PC-9 (cell line): ENCODE measurements around the gene RBM15. TPM values are rescaled to one million over a fixed set of nuclear protein-coding genes. Genes with fewer than 3 reads are reported as not detected.

Experiments
- BruUV-seq: library from RNA; stranded (reverse); fragments of 400-500 nt; replicated peaks from 2 replicates; lab custom pipeline; 2021; lab: Mats Ljungman, UMichigan
- CTCF ChIA-PET: fragments of 300-600 bp; sonication (Branson Sonifier 250); formaldehyde crosslinking; loops from one replicate; lab custom pipeline; 2022; ENCODE audit warnings: antibody characterized with exemption; lab: Charles Lee
- POLR2A ChIA-PET: fragments of 300-600 bp; sonication (Branson Sonifier 250); formaldehyde crosslinking; loops from one replicate; lab custom pipeline; 2022; ENCODE audit warnings: antibody characterized with exemption; ENCODE audit not compliant: unreplicated experiment; lab: Charles Lee
- DNase-seq, 2 experiments: peaks; one replicate each; pipeline versions ENCODE4 v3.0.0 to v3.0.0-alpha.2; 2015 to 2022; ENCODE audit warnings: mixed read lengths in 1 of 2
- H2AFZ ChIP-seq: fragments of 200-600 bp; sonication (generic); 2 replicates; pipeline ENCODE4 v1.8.1; 2017; ENCODE audit warnings: antibody characterized with exemption
- H3F3A ChIP-seq: fragments of 200-600 bp; sonication (generic); 2 replicates; pipeline ENCODE4 v1.8.1; 2017; ENCODE audit warnings: antibody characterized with exemption, mild to moderate bottlenecking, low read depth; ENCODE audit not compliant: insufficient read depth
- H3K27ac ChIP-seq: fragments of 200-600 bp; sonication (generic); 2 replicates; pipeline ENCODE4 v1.6.1; 2016; ENCODE audit warnings: mixed run types
- H3K27me3 ChIP-seq: fragments of 200-600 bp; sonication (generic); 2 replicates; pipeline ENCODE4 v1.6.1; 2016; ENCODE audit warnings: low read depth, mixed run types; ENCODE audit not compliant: insufficient read depth
- H3K36me3 ChIP-seq: fragments of 200-600 bp; sonication (generic); 2 replicates; pipeline ENCODE4 v1.6.1; 2016; ENCODE audit warnings: low read depth, mixed run types
- H3K4me1 ChIP-seq: fragments of 200-600 bp; sonication (generic); replicated peaks from 2 replicates; pipeline ENCODE4 v1.6.1; 2016; ENCODE audit warnings: mixed run types; ENCODE audit not compliant: insufficient read depth
- H3K4me2 ChIP-seq: fragments of 200-600 bp; sonication (generic); 2 replicates; pipeline ENCODE4 v1.6.1; 2017; ENCODE audit warnings: mixed run types
- H3K4me3 ChIP-seq: fragments of 200-600 bp; sonication (generic); 2 replicates; pipeline ENCODE4 v1.6.1; 2016; ENCODE audit warnings: mixed run types
- H3K79me2 ChIP-seq: fragments of 200-600 bp; sonication (generic); 2 replicates; pipeline ENCODE4 v1.6.1; 2017; ENCODE audit warnings: low read depth, mixed run types
- H3K9me2 ChIP-seq: fragments of 200-600 bp; sonication (generic); 2 replicates; pipeline ENCODE4 v1.8.1; 2017; ENCODE audit warnings: mild to moderate bottlenecking; ENCODE audit not compliant: insufficient read depth
- H3K9me3 ChIP-seq: fragments of 200-600 bp; sonication (generic); 2 replicates; pipeline ENCODE4 v1.8.1; 2016; ENCODE audit warnings: low read depth; ENCODE audit not compliant: insufficient read depth
- H4K20me1 ChIP-seq: fragments of 200-600 bp; sonication (generic); 2 replicates; pipeline ENCODE4 v1.8.1; 2017; ENCODE audit not compliant: insufficient read depth
- CTCF ChIP-seq: fragments of 200-600 bp; sonication (generic); conservative IDR thresholded peaks from 2 replicates; pipeline ENCODE4 v1.6.1; 2017; ENCODE audit warnings: mixed run types, antibody characterized with exemption, mild to moderate bottlenecking, moderate library complexity
- EZH2 ChIP-seq: fragments of 200-600 bp; sonication (generic); IDR thresholded peaks from 2 replicates; pipeline ENCODE4 v1.8.0; 2017; ENCODE audit warnings: antibody characterized with exemption, low read depth
- intact Hi-C: fragments of 100-400 bp; cut with micrococcal nuclease; formaldehyde crosslinking; loops from one replicate; pipeline ENCODE4 v1.10.0; 2022; ENCODE audit not compliant: unreplicated experiment
- total RNA-seq: library from RNA; stranded (reverse); gene quantifications from 2 replicates; pipeline ENCODE4 v1.2.3, GENCODE V29; 2021

The RBM15 gene
- total RNA-seq, 1 experiment from 2014 or later: 43.1 TPM

- peaks cover 37% of the 10 kb centered on the region for H3F3A ChIP-seq
- TF ChIP-seq CTCF (no peak), EZH2 (no peak)
- intact Hi-C loops: no loop called here
- no peak overlapping the region for H3K4me3 ChIP-seq
- H3K79me2 ChIP-seq: no peaks in the 10 kb centered on the region
- H3K9me2 ChIP-seq: no peaks in the 10 kb centered on the region
- POLR2A ChIA-PET: interaction anchor here (0.6 kb wide), 1 partner anchor 273 kb away, joined by 8 read pairs; no protein-coding TSS in a partner anchor
- H4K20me1 ChIP-seq: no peaks in the 10 kb centered on the region
- BruUV-seq: no TSS peak
- no peak overlapping the region for H3K27ac ChIP-seq
- no peaks in the 10 kb centered on the region for H3K27me3 ChIP-seq
- H3K4me1 ChIP-seq: peaks cover 23% of the 10 kb centered on the region
- CTCF ChIA-PET: no interaction called here
- H3K36me3 ChIP-seq: no peaks in the 10 kb centered on the region
- no peak overlapping the region for H2AFZ ChIP-seq
- H3K9me3 ChIP-seq: no peaks in the 10 kb centered on the region
- no peak overlapping the region for H3K4me2 ChIP-seq
- peak in 1 of 2 experiments; percentile 54 for DNase-seq
Measured at GRCh38 chr1:110390096-110390495, 50.9 kb downstream of the RBM15 start.

DNA sequence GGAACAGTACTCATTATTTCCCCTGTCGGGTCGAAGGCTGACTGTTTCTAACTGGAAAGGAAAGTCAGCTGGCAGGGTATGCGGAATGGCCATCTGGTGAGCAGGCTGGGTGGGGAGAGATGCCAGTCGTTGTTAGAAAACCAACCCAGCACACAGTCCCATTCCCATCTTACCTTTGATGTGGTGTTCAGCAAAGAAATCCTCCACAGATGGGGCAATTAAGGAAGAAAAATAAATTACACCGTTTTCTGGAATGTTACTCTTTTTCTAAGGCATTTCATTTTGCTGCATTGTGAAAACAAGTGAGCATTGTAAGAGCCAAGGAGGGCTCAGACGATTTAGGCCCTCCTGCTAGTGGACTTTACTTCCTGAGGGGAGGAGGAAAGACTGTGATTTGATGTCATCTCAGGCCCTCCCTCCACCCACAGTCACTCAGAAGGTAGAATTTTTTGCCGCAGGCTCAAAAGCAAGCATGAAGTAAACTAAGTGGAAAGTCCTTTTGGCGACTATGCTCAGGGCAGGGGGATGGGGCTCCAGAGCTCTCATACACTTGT lies 51.6 kb downstream of the RBM15 start, which contains the start of gene SLC16A4:
TSS of gene SLC16A4 (minus strand) at position 335 of the 554 bp plus-strand sequence. CDS start 1,703 bp downstream, outside the sequence.
- Histone ChIP-seq H2AFZ (no peak within 1 kb of the TSS), H3K36me3 (no peaks in the 10 kb centered on the region), H3F3A (peaks cover 38% of the 10 kb centered on the region), H3K4me2 (no peak within 1 kb of the TSS), H3K9me3 (no peaks in the 10 kb centered on the region; the same call in 1 of the 2 replicates), H3K4me3 (no peak within 1 kb of the TSS), H3K79me2 (no peaks in the 10 kb centered on the region), H3K27ac (no peak within 1 kb of the TSS), H3K27me3 (no peaks in the 10 kb centered on the region), H3K9me2 (no peaks in the 10 kb centered on the region), H4K20me1 (no peaks in the 10 kb centered on the region), H3K4me1 (peaks cover 23% of the 10 kb centered on the region)
- CTCF ChIA-PET: interaction anchor here (0.6 kb wide), 1 partner anchor 823 kb away, joined by 11 read pairs; no protein-coding TSS in a partner anchor
- intact Hi-C loops: loop anchor here (1.0 kb wide), 1 partner anchor 7 kb away; no protein-coding TSS in a partner anchor
- POLR2A ChIA-PET: interaction anchor here (0.7 kb wide), 1 partner anchor 202 kb away, joined by 5 read pairs; no protein-coding TSS in a partner anchor
- peak in 1 of 2 experiments; percentile 42 for DNase-seq
- TF ChIP-seq CTCF: no peak
- no peak for TF ChIP-seq EZH2
- TSS peak; percentile 51 for BruUV-seq

DNA sequence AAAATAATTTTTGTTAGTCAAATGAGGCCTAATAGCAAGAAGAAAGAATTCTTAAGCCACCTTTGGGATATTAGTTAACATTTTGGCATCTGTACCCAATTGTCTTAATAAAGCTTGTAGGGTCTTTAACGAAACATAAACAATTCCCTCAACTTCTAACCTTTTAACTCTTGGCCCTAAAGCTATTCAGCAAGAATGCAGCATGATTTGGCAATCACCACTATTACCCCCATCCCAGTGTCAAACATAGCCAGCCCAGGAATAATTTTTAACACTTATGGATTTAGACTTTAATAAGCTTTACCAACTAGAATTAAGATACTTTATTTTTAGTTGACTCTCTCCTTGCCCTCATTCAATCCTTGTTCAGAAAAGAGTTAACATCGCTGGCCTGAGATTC lies 54.1 kb downstream of the RBM15 start:
- Histone ChIP-seq H2AFZ (no peak overlapping the region), H3K9me2 (no peaks in the 10 kb centered on the region), H3K79me2 (no peaks in the 10 kb centered on the region), H3K27ac (peak overlapping the region; percentile 23), H3K4me3 (no peak overlapping the region), H3K4me1 (peaks cover 23% of the 10 kb centered on the region), H3K4me2 (peak overlapping the region; percentile 15), H3F3A (peaks cover 49% of the 10 kb centered on the region), H3K36me3 (no peaks in the 10 kb centered on the region), H3K9me3 (no peaks in the 10 kb centered on the region; the same call in 1 of the 2 replicates), H3K27me3 (no peaks in the 10 kb centered on the region), H4K20me1 (no peaks in the 10 kb centered on the region)
- TF ChIP-seq EZH2 (no peak), CTCF (no peak)
- intact Hi-C loops: no loop called here
- DNase-seq: no peak
- POLR2A ChIA-PET: interaction anchor here (0.6 kb wide), 1 partner anchor 48 kb away, joined by 6 read pairs; no protein-coding TSS in a partner anchor
- CTCF ChIA-PET: no interaction called here
- no TSS peak for BruUV-seq
